ENCODE measurements around the gene OR2C3.

Gene OR2C3

DNA sequence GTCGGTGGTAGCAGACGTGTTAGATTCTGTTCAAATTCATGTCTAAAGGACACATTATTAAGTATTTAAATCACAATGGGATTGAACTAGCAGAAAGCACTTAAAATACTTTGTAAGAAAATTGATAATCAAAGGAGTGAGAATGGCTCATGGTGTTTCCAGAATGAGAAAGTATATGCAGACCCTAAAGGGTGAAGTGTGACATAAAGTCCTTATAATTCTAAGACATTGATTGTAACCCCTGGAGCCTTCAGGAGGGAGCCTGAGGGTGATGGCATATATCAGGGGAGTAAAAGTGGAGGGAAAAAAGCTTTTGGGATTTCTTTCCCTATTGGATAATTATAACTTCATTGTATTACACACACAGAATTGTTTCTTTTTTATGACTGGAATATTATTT, at the start of gene OR2C3:
TSS of gene OR2C3 (minus strand) at position 101 of the 400 bp plus-strand sequence. CDS start 3,929 bp downstream, outside the sequence.
- no peak for DNase-seq (ENCODE audit: extremely low spot score)
- POLR2A ChIA-PET: no interaction called here
- CTCF ChIA-PET: no interaction called here
- TF ChIP-seq, protein P1, sequence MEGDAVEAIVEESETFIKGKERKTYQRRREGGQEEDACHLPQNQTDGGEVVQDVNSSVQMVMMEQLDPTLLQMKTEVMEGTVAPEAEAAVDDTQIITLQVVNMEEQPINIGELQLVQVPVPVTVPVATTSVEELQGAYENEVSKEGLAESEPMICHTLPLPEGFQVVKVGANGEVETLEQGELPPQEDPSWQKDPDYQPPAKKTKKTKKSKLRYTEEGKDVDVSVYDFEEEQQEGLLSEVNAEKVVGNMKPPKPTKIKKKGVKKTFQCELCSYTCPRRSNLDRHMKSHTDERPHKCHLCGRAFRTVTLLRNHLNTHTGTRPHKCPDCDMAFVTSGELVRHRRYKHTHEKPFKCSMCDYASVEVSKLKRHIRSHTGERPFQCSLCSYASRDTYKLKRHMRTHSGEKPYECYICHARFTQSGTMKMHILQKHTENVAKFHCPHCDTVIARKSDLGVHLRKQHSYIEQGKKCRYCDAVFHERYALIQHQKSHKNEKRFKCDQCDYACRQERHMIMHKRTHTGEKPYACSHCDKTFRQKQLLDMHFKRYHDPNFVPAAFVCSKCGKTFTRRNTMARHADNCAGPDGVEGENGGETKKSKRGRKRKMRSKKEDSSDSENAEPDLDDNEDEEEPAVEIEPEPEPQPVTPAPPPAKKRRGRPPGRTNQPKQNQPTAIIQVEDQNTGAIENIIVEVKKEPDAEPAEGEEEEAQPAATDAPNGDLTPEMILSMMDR (IDR thresholded peaks at IDR 0.05; ENCODE audit: control extremely low read depth, extremely low read depth, low read depth, missing control alignments): no peak

DNA sequence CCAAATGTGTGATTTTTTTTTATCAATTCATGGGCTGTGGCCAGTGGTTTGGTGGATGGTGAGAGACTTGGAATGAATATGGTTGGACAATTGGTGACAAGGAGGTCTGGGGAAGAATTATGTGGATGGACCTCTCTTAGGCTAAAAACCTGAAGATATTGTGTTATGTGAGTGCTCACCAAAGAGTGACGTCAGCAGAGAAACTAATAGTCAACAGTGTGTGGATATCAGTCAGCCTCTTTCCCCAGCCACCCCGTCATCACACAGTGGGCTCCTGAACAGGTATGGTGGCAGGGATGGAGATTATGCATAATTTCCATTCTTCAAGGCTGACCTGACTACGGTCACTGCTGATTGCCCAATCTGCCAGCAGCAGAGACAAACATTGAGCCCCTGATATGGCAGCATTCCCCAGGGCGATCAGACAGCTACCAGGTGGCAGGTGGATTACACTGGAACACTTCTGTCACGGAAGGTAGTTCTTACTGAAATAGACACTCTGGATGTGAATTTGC, 42.8 kb upstream of the OR2C3 start:
- POLR2A ChIA-PET: no interaction called here
- no peak for DNase-seq (ENCODE audit: extremely low spot score)
- TF ChIP-seq, protein P1 (IDR thresholded peaks at IDR 0.05; ENCODE audit: control extremely low read depth, extremely low read depth, low read depth, missing control alignments): no peak
- CTCF ChIA-PET: interaction anchor here (1.1 to 1.9 kb wide), 3 partner anchors 11 to 24 kb away, joined by 3 to 6 read pairs (median 3); no protein-coding TSS in a partner anchor

DNA sequence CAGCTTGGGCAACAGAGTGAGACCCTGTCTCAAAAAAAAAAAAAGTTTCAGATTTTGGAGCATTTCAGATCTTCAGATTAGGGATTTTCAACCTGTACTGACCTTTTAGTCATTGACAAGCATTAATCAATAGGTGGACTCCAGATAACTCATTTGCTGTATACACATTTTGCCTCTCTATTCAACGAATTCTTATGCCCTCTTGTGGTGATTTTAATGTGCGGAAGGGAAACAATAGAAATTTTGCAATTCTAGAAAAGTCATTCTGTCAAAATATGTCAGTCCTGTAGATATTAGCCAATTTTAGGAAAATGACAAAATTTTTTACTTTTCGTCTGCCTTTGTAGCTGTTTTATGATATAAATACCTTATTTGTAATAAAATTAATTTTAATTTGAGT, 40.3 kb upstream of the OR2C3 start:
- CTCF ChIA-PET: interaction anchor here (0.7 to 1.8 kb wide), 2 partner anchors 12 to 187 kb away, joined by 3 read pairs; partner anchors contain the start of gene OR2G2

DNA sequence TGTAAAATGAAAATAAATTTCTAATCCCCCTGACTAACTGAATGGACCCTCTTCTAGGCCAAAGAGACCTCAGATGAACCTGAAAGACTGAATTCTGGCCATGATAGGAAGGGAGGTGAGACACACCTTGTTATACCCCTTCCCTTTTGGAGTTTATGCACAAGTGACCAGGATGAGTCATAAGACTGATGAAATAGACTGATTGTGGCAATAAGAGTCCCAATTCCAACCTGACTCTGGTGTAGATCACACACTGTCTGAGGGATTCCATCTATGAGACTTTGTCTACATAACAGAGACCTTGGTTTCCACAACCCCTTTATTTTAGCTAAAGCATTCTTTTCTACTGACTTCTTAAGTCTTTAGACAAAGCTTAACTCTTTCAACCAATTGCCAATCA, 38.4 kb upstream of the OR2C3 start:
- CTCF ChIA-PET: no interaction called here

More for the DNA sequence above, 40.3 kb upstream of the OR2C3 start:
- POLR2A ChIA-PET: no interaction called here
- DNase-seq (ENCODE audit: extremely low spot score): peak; percentile 15
- TF ChIP-seq, protein P1 (IDR thresholded peaks at IDR 0.05; ENCODE audit: control extremely low read depth, extremely low read depth, low read depth, missing control alignments): peak; percentile 42

DNA sequence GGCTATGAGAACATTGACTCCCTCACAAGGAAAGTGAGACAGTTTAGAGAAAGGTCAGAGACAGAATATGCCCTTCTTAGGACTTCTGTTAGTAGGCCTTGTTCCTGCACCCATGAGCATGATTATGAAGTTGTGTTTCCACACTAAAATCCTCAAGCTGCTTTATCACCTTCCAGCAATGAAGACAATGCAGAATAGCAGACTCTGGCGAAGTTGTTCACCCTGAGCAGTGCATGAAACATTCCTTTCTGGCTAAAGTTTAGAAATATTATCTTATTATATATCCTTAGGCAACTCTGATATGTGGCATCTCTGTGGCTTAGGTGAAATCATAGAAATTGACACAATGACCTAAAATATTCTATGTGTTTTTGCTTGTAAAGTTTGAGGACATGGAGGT, 38.0 kb upstream of the OR2C3 start:
- TF ChIP-seq, protein P1 (IDR thresholded peaks at IDR 0.05; ENCODE audit: control extremely low read depth, extremely low read depth, low read depth, missing control alignments): no peak
- POLR2A ChIA-PET: no interaction called here
- no peak for DNase-seq (ENCODE audit: extremely low spot score)
- CTCF ChIA-PET: no interaction called here

More for the DNA sequence above, 38.4 kb upstream of the OR2C3 start:
- TF ChIP-seq, protein P1 (IDR thresholded peaks at IDR 0.05; ENCODE audit: control extremely low read depth, extremely low read depth, low read depth, missing control alignments): no peak
- no peak for DNase-seq (ENCODE audit: extremely low spot score)
- POLR2A ChIA-PET: no interaction called here

DNA sequence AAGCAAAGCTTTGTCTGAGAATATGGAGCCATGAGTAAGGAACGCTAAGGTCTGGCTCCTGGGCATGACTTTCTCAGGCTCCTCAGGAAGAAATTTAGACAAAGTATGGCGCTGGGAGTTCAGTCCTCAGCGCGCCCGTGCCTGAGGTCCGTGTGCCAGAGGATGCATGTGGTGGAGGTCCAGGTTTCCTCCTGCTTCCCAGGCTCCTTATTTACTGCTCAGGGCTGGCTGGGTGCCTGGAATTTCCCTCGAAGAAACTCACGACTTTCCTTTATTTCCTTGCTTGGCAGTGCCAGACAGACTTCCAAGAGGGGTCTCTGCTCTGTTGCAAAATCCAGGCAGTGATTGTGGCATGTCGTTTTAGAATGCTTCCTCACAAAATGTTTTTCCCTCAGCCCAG, 26.0 kb upstream of the OR2C3 start:
- POLR2A ChIA-PET: no interaction called here
- TF ChIP-seq, protein P1 (IDR thresholded peaks at IDR 0.05; ENCODE audit: control extremely low read depth, extremely low read depth, low read depth, missing control alignments): no peak
- DNase-seq (ENCODE audit: extremely low spot score): no peak
- CTCF ChIA-PET: interaction anchor here (1.3 to 1.4 kb wide), 2 partner anchors 12 to 20 kb away, joined by 3 to 5 read pairs; no protein-coding TSS in a partner anchor

Data from GM10248 (cell line).